ENCODE measurements around the gene TRPM6. TPM values are rescaled to one million over a fixed set of nuclear protein-coding genes. Genes with fewer than 3 reads are reported as not detected.

Gene TRPM6
- total RNA-seq, 4 donors from 2014 or later: 0.15 to 1.2 (median 0.66) TPM

Other genes with a start within 250 kb of the TRPM6 start
- 1 to 10 TPM; 2.1 to 4.6 (median 3.1) TPM for gene C9orf40, start 65.0 kb upstream of the TRPM6 start, total RNA-seq
- gene CARNMT1, start 140.4 kb upstream of the TRPM6 start, total RNA-seq: 10 to 100 TPM; 17.9 to 26.2 (median 22.0) TPM
- 10 to 100 TPM; 25.7 to 43.5 (median 33.4) TPM for gene NMRK1, start 200.2 kb upstream of the TRPM6 start, total RNA-seq
- 10 to 100 TPM; 53.5 to 64.3 (median 53.8) TPM for gene OSTF1, start 200.6 kb upstream of the TRPM6 start, total RNA-seq